GM12878 (cell line): Measurements from ENCODE around the gene CD69. TPM values are rescaled to one million over a fixed set of nuclear protein-coding genes. Genes with fewer than 3 reads are reported as not detected.

ENCODE experiments used
- BMI1 ChIP-seq: fragments of 450-650 bp; IDR thresholded peaks from 2 replicates; pipeline ENCODE4 v1.6.1; 2016; ENCODE audit warnings: mild to moderate bottlenecking, moderate library complexity, borderline replicate concordance
- CEBPB ChIP-seq, 2 experiments: fragments of 150-350 bp in 1 of 2; IDR thresholded peaks; 2 replicates each; pipeline ENCODE4 v1.6.1; 2012 to 2014; ENCODE audit warnings: low read depth in 2 of 2, low read length in 2 of 2, borderline replicate concordance in 1 of 2, inconsistent platforms in 1 of 2
- EP300 ChIP-seq, 2 experiments: fragments of 150-350 bp in 1 of 2; IDR thresholded peaks; 2 replicates each; pipeline ENCODE4 v1.6.1; 2011 to 2012; ENCODE audit warnings: low read depth in 2 of 2, low read length in 2 of 2, borderline replicate concordance in 1 of 2, improper control_type of control experiment in 1 of 2, inconsistent platforms in 1 of 2; ENCODE audit not compliant: control insufficient read depth in 1 of 2
- HSF1 ChIP-seq: fragments of 150-350 bp; IDR thresholded peaks from 2 replicates; pipeline ENCODE4 v1.6.1; 2014; ENCODE audit warnings: mild to moderate bottlenecking, low read depth, low read length
- MYB ChIP-seq: fragments of 150-350 bp; IDR thresholded peaks from 2 replicates; pipeline ENCODE4 v1.6.1; 2014; ENCODE audit warnings: mild to moderate bottlenecking, low read depth, low read length, borderline replicate concordance
- NBN ChIP-seq: fragments of 450-650 bp; IDR thresholded peaks from 2 replicates; pipeline ENCODE4 v1.6.1; 2016
- NFIC ChIP-seq: IDR thresholded peaks from 2 replicates; pipeline ENCODE4 v1.6.1; 2012; ENCODE audit warnings: low read depth, mild to moderate bottlenecking, inconsistent platforms, low read length, moderate library complexity
- NFYB ChIP-seq: IDR thresholded peaks from 2 replicates; pipeline ENCODE4 v1.6.1; 2011; ENCODE audit warnings: low read depth, mild to moderate bottlenecking, low read length, improper control_type of control experiment, moderate library complexity; ENCODE audit not compliant: insufficient read depth
- PBX3 ChIP-seq: IDR thresholded peaks from 2 replicates; pipeline ENCODE4 v1.6.1; 2011; ENCODE audit warnings: mild to moderate bottlenecking, low read depth, low read length, moderate library complexity; ENCODE audit not compliant: insufficient replicate concordance
- RUNX3 ChIP-seq: IDR thresholded peaks from 2 replicates; pipeline ENCODE4 v1.6.1; 2012; ENCODE audit warnings: low read length, inconsistent platforms
- SMAD5 ChIP-seq: IDR thresholded peaks from 2 replicates; pipeline ENCODE4 v1.6.1; 2016; ENCODE audit warnings: antibody characterized with exemption, low read depth
- TBL1XR1 ChIP-seq: IDR thresholded peaks from 2 replicates; pipeline ENCODE4 v1.6.1; 2012; ENCODE audit warnings: low read depth, low read length, improper control_type of control experiment
- TCF12 ChIP-seq: IDR thresholded peaks from 2 replicates; pipeline ENCODE4 v1.6.1; 2011; ENCODE audit warnings: low read depth, mild to moderate bottlenecking, low read length
- YY1 ChIP-seq: IDR thresholded peaks from 2 replicates; pipeline ENCODE4 v1.6.1; 2011; ENCODE audit warnings: low read depth, mild to moderate bottlenecking, low read length
- polyA plus RNA-seq, 11 experiments: library from polyadenylated mRNA; depleted of rRNA in 4 of 11; unstranded in 6 of 11; stranded (reverse) in 5 of 11; fragments of >200 nt; fragmentation: Nextera tagmentation in 4 of 11; fragmentation: Illumina TruSeq in 1 of 11; extraction: Ambion mirVana in 4 of 11; extraction: Trizol in 1 of 11; gene quantifications; 1 replicate in 1 of 11; 2 replicates in 10 of 11; pipeline versions ENCODE4 v1.2.1 to v1.2.3, GENCODE V29; 2011 to 2016; ENCODE audit warnings: inconsistent platforms in 2 of 11, missing spikeins in 2 of 11, low read depth in 1 of 11
- total RNA-seq, 4 experiments: library from RNA; depleted of rRNA in 3 of 4; stranded (reverse); fragments of >200 nt in 3 of 4; fragmentation: Illumina TruSeq in 1 of 4; extraction: Trizol in 1 of 4; gene quantifications; 2 replicates each; pipeline versions ENCODE4 v1.2.1 to v1.2.3, GENCODE V29; 2013 to 2021
- TF ChIP-seq, protein P1 (sequence below): fragments of 450-650 bp; IDR thresholded peaks from 2 replicates; pipeline ENCODE4 v1.6.1; 2016; ENCODE audit warnings: mild to moderate bottlenecking
- TF ChIP-seq, protein P2 (sequence below): fragments of 450-650 bp; IDR thresholded peaks from 2 replicates; pipeline ENCODE4 v1.6.1; 2017; ENCODE audit warnings: low read depth, mild to moderate bottlenecking, moderate library complexity
- TF ChIP-seq, protein P3 (sequence below): IDR thresholded peaks from 2 replicates; pipeline ENCODE4 v1.6.1; 2011; ENCODE audit warnings: low read depth, mild to moderate bottlenecking, low read length, moderate library complexity, borderline replicate concordance; ENCODE audit errors: extremely low read depth
- TF ChIP-seq, protein P4 (sequence below): fragments of 450-650 bp; IDR thresholded peaks from 2 replicates; pipeline ENCODE4 v1.6.1; 2017; ENCODE audit warnings: borderline replicate concordance

CD69 gene
- total and polyA plus RNA-seq, 10 of the 15 experiments (the other 5 are each of a cell fraction or from before 2014, with no cell fraction given) = 7.3 to 156 (median 15.0) TPM

GRCh38 chr12:9721394-9722092 lies 39.2 kb downstream of the CD69 start (continued):
- no peak for TF ChIP-seq NFYB
- TF ChIP-seq NFIC = peak; percentile 70
- TF ChIP-seq NBN = 0 out of 2 replicates have a peak, but pooled peaks have one; percentile 32
- TF ChIP-seq EP300 (IDR thresholded peaks at IDR 0.05; ENCODE audit: borderline replicate concordance in 1 of 2, control insufficient read depth in 1 of 2, low read depth in 2 of 2, low read length in 2 of 2) = peak; percentile 29 to 58; a peak in 2 of 4 replicates
- peak in 1 of 2 experiments; percentile 59; a peak in 3 of 4 replicates for TF ChIP-seq CEBPB (IDR thresholded peaks at IDR 0.05; ENCODE audit: borderline replicate concordance in 1 of 2, low read depth in 2 of 2, low read length in 2 of 2)
- TF ChIP-seq, protein P1, sequence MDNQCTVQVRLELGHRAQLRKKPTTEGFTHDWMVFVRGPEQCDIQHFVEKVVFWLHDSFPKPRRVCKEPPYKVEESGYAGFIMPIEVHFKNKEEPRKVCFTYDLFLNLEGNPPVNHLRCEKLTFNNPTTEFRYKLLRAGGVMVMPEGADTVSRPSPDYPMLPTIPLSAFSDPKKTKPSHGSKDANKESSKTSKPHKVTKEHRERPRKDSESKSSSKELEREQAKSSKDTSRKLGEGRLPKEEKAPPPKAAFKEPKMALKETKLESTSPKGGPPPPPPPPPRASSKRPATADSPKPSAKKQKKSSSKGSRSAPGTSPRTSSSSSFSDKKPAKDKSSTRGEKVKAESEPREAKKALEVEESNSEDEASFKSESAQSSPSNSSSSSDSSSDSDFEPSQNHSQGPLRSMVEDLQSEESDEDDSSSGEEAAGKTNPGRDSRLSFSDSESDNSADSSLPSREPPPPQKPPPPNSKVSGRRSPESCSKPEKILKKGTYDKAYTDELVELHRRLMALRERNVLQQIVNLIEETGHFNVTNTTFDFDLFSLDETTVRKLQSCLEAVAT = no peak
- 0 out of 2 replicates have a peak, but pooled peaks have one; percentile 15 for TF ChIP-seq TBL1XR1
- TF ChIP-seq SMAD5 = peak; percentile 35; the same call in 1 of the 2 replicates
- TF ChIP-seq BMI1 = peak; percentile 49; the same call in 1 of the 2 replicates
- TF ChIP-seq, protein P2, sequence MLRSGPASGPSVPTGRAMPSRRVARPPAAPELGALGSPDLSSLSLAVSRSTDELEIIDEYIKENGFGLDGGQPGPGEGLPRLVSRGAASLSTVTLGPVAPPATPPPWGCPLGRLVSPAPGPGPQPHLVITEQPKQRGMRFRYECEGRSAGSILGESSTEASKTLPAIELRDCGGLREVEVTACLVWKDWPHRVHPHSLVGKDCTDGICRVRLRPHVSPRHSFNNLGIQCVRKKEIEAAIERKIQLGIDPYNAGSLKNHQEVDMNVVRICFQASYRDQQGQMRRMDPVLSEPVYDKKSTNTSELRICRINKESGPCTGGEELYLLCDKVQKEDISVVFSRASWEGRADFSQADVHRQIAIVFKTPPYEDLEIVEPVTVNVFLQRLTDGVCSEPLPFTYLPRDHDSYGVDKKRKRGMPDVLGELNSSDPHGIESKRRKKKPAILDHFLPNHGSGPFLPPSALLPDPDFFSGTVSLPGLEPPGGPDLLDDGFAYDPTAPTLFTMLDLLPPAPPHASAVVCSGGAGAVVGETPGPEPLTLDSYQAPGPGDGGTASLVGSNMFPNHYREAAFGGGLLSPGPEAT = peak; percentile 49; the same call in 1 of the 2 replicates
- TF ChIP-seq YY1 = 0 out of 2 replicates have a peak, but pooled peaks have one; percentile 13
- TF ChIP-seq TCF12 = peak; percentile 79
- TF ChIP-seq, protein P3, sequence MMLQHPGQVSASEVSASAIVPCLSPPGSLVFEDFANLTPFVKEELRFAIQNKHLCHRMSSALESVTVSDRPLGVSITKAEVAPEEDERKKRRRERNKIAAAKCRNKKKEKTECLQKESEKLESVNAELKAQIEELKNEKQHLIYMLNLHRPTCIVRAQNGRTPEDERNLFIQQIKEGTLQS = no peak
- peak; percentile 75; the same call in 1 of the 2 replicates for TF ChIP-seq MYB
- TF ChIP-seq HSF1 = no peak
- TF ChIP-seq, protein P4, sequence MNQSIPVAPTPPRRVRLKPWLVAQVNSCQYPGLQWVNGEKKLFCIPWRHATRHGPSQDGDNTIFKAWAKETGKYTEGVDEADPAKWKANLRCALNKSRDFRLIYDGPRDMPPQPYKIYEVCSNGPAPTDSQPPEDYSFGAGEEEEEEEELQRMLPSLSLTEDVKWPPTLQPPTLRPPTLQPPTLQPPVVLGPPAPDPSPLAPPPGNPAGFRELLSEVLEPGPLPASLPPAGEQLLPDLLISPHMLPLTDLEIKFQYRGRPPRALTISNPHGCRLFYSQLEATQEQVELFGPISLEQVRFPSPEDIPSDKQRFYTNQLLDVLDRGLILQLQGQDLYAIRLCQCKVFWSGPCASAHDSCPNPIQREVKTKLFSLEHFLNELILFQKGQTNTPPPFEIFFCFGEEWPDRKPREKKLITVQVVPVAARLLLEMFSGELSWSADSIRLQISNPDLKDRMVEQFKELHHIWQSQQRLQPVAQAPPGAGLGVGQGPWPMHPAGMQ = no peak
- TF ChIP-seq PBX3 = no peak
- TF ChIP-seq RUNX3 = peak; percentile 57
